HFFc6 (cell line): ENCODE data around the gene SHKBP1. TPM values are rescaled to one million over a fixed set of nuclear protein-coding genes. Genes with fewer than 3 reads are reported as not detected.
"Not testable (repeated sequence)": the region's sequence is repeated elsewhere in the genome, so short reads cannot be mapped to it uniquely, and the experiment has no call there.

ENCODE experiments used
- DNase-seq: peaks from one replicate; pipeline ENCODE4 v3.0.0-alpha.2; 2018
- H3K27ac Mint-ChIP-seq: 2 replicates; pipeline ENCODE4 v1.8.0; 2020; ENCODE audit warnings: mild to moderate bottlenecking, mixed read lengths
- H3K27me3 Mint-ChIP-seq: 2 replicates; pipeline ENCODE4 v1.8.0; 2021; ENCODE audit warnings: mild to moderate bottlenecking, moderate library complexity, mixed read lengths; ENCODE audit not compliant: insufficient read depth
- H3K36me3 Mint-ChIP-seq: 2 replicates; pipeline ENCODE4 v1.8.0; 2021; ENCODE audit warnings: low read depth, mixed read lengths
- H3K4me1 Mint-ChIP-seq: 2 replicates; pipeline ENCODE4 v1.8.0; 2020; ENCODE audit warnings: low read depth, mixed read lengths
- H3K4me3 Mint-ChIP-seq: 2 replicates; pipeline ENCODE4 v1.8.0; 2020; ENCODE audit warnings: mild to moderate bottlenecking, moderate library complexity, mixed read lengths
- H3K9me3 Mint-ChIP-seq: 2 replicates; pipeline ENCODE4 v1.8.0; 2020; ENCODE audit warnings: mild to moderate bottlenecking, mixed read lengths
- total RNA-seq, 6 experiments: library from RNA; stranded (reverse); fragmentation: NEBNext Ultra II Directional; extraction: Animal tissue kit (Norgen Biotek cat#: 25700); gene quantifications; 2 replicates in 1 of 6; 3 replicates in 5 of 6; pipeline ENCODE4 v1.2.3, GENCODE V29; 2021
- TF ChIP-seq, protein P1 (sequence below): fragments of 200-600 bp; sonication (generic); IDR thresholded peaks from 2 replicates; pipeline ENCODE4 v1.5.0; 2021; ENCODE audit warnings: antibody characterized with exemption, mild to moderate bottlenecking

The SHKBP1 gene
- total RNA-seq, 6 experiments from 2014 or later, result 58.5 to 95.2 (median 83.0) TPM

DNA sequence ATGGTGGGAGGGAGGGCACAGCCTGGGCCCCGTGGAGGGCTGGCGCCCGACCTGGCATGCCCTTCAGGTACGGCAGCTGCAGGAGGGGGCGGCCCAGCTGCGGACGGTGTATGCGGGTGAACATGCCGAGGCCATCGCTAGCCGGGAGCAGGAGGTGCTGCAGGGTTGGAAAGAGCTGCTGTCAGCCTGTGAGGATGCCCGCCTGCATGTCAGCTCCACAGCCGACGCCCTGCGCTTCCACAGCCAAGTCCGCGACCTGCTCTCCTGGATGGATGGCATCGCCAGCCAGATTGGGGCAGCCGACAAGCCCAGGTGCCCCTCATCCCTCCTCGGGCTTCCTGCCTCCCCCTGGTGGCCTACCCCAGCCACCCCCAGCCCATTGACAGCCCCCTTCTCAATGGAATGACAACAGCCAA lies 16.6 kb upstream of the SHKBP1 start:
- H3K27me3 Mint-ChIP-seq, result peaks cover 37% of the 10 kb centered on the region
- H3K9me3 Mint-ChIP-seq, result no peaks in the 10 kb centered on the region
- H3K4me3 Mint-ChIP-seq, result no peak overlapping the region
- no peaks in the 10 kb centered on the region for H3K4me1 Mint-ChIP-seq
- no peaks in the 10 kb centered on the region for H3K36me3 Mint-ChIP-seq
- TF ChIP-seq, protein P1, sequence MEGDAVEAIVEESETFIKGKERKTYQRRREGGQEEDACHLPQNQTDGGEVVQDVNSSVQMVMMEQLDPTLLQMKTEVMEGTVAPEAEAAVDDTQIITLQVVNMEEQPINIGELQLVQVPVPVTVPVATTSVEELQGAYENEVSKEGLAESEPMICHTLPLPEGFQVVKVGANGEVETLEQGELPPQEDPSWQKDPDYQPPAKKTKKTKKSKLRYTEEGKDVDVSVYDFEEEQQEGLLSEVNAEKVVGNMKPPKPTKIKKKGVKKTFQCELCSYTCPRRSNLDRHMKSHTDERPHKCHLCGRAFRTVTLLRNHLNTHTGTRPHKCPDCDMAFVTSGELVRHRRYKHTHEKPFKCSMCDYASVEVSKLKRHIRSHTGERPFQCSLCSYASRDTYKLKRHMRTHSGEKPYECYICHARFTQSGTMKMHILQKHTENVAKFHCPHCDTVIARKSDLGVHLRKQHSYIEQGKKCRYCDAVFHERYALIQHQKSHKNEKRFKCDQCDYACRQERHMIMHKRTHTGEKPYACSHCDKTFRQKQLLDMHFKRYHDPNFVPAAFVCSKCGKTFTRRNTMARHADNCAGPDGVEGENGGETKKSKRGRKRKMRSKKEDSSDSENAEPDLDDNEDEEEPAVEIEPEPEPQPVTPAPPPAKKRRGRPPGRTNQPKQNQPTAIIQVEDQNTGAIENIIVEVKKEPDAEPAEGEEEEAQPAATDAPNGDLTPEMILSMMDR, result 0 out of 2 replicates have a peak, but pooled peaks have one; percentile 9
- no peak overlapping the region for H3K27ac Mint-ChIP-seq
- no peak for DNase-seq

GRCh38 chr19:40561947-40562346 lies 14.7 kb upstream of the SHKBP1 start:
- TF ChIP-seq, protein P1, result no peak
- H3K27ac Mint-ChIP-seq, result no peak overlapping the region
- no peaks in the 10 kb centered on the region for H3K4me1 Mint-ChIP-seq
- peaks cover 35% of the 10 kb centered on the region for H3K27me3 Mint-ChIP-seq
- DNase-seq, result no peak
- no peaks in the 10 kb centered on the region for H3K9me3 Mint-ChIP-seq
- no peaks in the 10 kb centered on the region for H3K36me3 Mint-ChIP-seq
- H3K4me3 Mint-ChIP-seq, result no peak overlapping the region

DNA sequence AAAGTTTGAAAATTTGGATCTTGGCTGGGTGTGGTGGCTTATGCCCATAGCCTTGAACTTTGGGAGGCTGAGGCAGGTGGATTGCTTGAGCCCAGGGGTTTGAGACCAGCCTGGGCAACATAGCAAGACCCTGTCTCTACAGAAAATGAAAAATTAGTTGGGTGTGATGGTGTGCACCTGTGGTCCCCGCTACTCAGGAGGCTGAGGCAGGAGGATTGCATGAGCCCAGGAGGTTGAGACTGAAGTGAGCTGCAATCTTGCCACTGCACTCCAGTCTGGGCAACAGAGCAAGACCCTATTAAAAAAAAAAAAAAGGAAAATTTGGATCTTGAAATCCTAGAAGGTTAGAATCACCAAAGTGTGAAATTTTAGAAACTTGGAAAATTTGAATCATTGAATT lies 12.1 kb upstream of the SHKBP1 start:
- H3K4me3 Mint-ChIP-seq, DNase-seq, H3K9me3 Mint-ChIP-seq, H3K4me1 Mint-ChIP-seq, H3K27ac Mint-ChIP-seq, H3K36me3 Mint-ChIP-seq: not testable (repeated sequence)
- H3K27me3 Mint-ChIP-seq, result peaks cover 31% of the 10 kb centered on the region

DNA sequence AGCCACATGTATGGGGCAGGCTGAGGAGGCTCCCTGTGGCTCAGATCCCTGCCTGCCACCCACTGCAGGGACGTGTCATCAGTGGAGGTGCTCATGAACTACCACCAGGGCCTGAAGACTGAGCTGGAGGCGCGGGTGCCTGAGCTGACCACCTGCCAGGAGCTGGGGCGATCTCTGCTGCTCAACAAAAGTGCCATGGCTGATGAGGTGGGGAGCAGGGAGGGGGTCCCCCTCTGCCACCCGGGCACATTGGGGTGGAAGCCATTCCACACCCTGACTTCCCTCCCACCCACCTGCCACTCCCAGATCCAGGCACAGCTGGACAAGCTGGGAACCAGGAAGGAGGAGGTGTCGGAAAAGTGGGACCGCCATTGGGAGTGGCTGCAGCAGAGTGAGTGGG lies 11.3 kb upstream of the SHKBP1 start:
- Mint-ChIP-seq H3K4me3 (no peak overlapping the region), H3K36me3 (no peaks in the 10 kb centered on the region), H3K9me3 (no peaks in the 10 kb centered on the region), H3K27ac (no peak overlapping the region), H3K27me3 (peaks cover 27% of the 10 kb centered on the region), H3K4me1 (peaks cover 17% of the 10 kb centered on the region)
- TF ChIP-seq, protein P1, result no peak
- DNase-seq, result no peak

- TF ChIP-seq, protein P1, result no peak
- H3K9me3 Mint-ChIP-seq, result no peaks in the 10 kb centered on the region
- no peak overlapping the region for H3K4me3 Mint-ChIP-seq
- H3K27ac Mint-ChIP-seq, result no peak overlapping the region
- peaks cover 23% of the 10 kb centered on the region for H3K27me3 Mint-ChIP-seq
- no peaks in the 10 kb centered on the region for H3K36me3 Mint-ChIP-seq
- H3K4me1 Mint-ChIP-seq, result peaks cover 21% of the 10 kb centered on the region
- no peak for DNase-seq
Observed at GRCh38 chr19:40565910-40566495, 10.7 kb upstream of the SHKBP1 start.

GRCh38 chr19:40567040-40567749 lies 9.5 kb upstream of the SHKBP1 start:
- no peak for DNase-seq
- peaks cover 23% of the 10 kb centered on the region for H3K4me1 Mint-ChIP-seq
- no peaks in the 10 kb centered on the region for H3K9me3 Mint-ChIP-seq
- no peaks in the 10 kb centered on the region for H3K36me3 Mint-ChIP-seq
- TF ChIP-seq, protein P1, result no peak
- peaks cover 17% of the 10 kb centered on the region for H3K27me3 Mint-ChIP-seq
- no peak overlapping the region for H3K27ac Mint-ChIP-seq
- peak overlapping the region; percentile 56; the same call in 1 of the 2 replicates for H3K4me3 Mint-ChIP-seq
